K562 (cell line): ENCODE results near the gene PDIA2. TPM values are rescaled to one million over a fixed set of nuclear protein-coding genes. Genes with fewer than 3 reads are reported as not detected.

Source experiments
- CEBPG ChIP-seq, 3 experiments: fragments of 200-800 bp in 1 of 3; sonication (Bioruptor generic) in 1 of 3; sonication (generic) in 1 of 3; formaldehyde crosslinking in 1 of 3; IDR thresholded peaks in 2 of 3; conservative IDR thresholded peaks in 1 of 3; 2 replicates each; pipeline versions ENCODE4 v1.6.1 to v1.8.0; 2016 to 2022; ENCODE audit warnings: missing compliant biosample characterization in 2 of 3, missing genetic modification characterization in 2 of 3, mild to moderate bottlenecking in 1 of 3, missing genetic modification reagents in 1 of 3
- CHD2 ChIP-seq: IDR thresholded peaks from 2 replicates; pipeline ENCODE4 v1.6.1; 2011; ENCODE audit warnings: low read depth, low read length
- CLOCK ChIP-seq: fragments of 250-450 bp; sonication (Bioruptor Pico); IDR thresholded peaks from 2 replicates; pipeline ENCODE4 v1.4.0; 2020; ENCODE audit warnings: mild to moderate bottlenecking, moderate library complexity, borderline replicate concordance
- DACH1 ChIP-seq: fragments of 450-650 bp; IDR thresholded peaks from 2 replicates; pipeline ENCODE4 v1.6.1; 2018; ENCODE audit not compliant: partially characterized antibody
- DPF2 ChIP-seq: fragments of 450-650 bp; IDR thresholded peaks from 2 replicates; pipeline ENCODE4 v1.6.1; 2016
- ETV5 ChIP-seq: sonication (generic); formaldehyde crosslinking; IDR thresholded peaks from 2 replicates; pipeline ENCODE4 v1.4.0; 2020; ENCODE audit warnings: low read depth, mild to moderate bottlenecking, missing genetic modification reagents
- GTF2E2 ChIP-seq: fragments of 200-800 bp; sonication (Bioruptor generic); IDR thresholded peaks from 2 replicates; pipeline ENCODE4 v1.6.1; 2016; ENCODE audit warnings: missing genetic modification characterization, missing compliant biosample characterization
- KDM2B ChIP-seq: fragments of 250-450 bp; sonication (Bioruptor Pico); IDR thresholded peaks from 2 replicates; pipeline ENCODE4 v1.8.0; 2021; ENCODE audit warnings: mild to moderate bottlenecking, moderate library complexity
- MECOM ChIP-seq: fragments of 250-450 bp; sonication (Bioruptor Pico); IDR thresholded peaks from 2 replicates; pipeline ENCODE4 v1.8.0; 2022; ENCODE audit warnings: inconsistent platforms
- PPARD ChIP-seq: fragments of 250-450 bp; sonication (Bioruptor Pico); IDR thresholded peaks from 2 replicates; pipeline ENCODE4 v1.8.0; 2022; ENCODE audit warnings: inconsistent platforms, mild to moderate bottlenecking, moderate library complexity
- PURB ChIP-seq: sonication (generic); formaldehyde crosslinking; IDR thresholded peaks from 2 replicates; pipeline ENCODE4 v1.9.0; 2021; ENCODE audit warnings: low read depth, mild to moderate bottlenecking, missing genetic modification reagents
- RUNX1 ChIP-seq: sonication (generic); IDR thresholded peaks from 2 replicates; pipeline ENCODE4 v1.6.1; 2016; ENCODE audit warnings: antibody characterized with exemption, low read depth
- TAL1 ChIP-seq: fragments of 450-650 bp; IDR thresholded peaks from 2 replicates; pipeline ENCODE4 v1.6.1; 2016; ENCODE audit warnings: mild to moderate bottlenecking
- TCF7 ChIP-seq: sonication (generic); IDR thresholded peaks from 2 replicates; pipeline ENCODE4 v1.6.1; 2016; ENCODE audit warnings: antibody characterized with exemption, borderline replicate concordance
- ZBTB40 ChIP-seq, 2 experiments: fragments of 450-650 bp in 1 of 2; sonication (generic) in 1 of 2; formaldehyde crosslinking in 1 of 2; IDR thresholded peaks; 2 replicates each; pipeline versions ENCODE4 v1.7.1 to v1.9.0; 2016 to 2022; ENCODE audit warnings: inconsistent platforms in 1 of 2, mild to moderate bottlenecking in 1 of 2, missing genetic modification reagents in 1 of 2
- polyA plus RNA-seq, 8 experiments: library from polyadenylated mRNA; depleted of rRNA in 4 of 8; stranded (reverse) in 5 of 8; unstranded in 3 of 8; fragments of >200 nt; fragmentation: Nextera tagmentation in 2 of 8; fragmentation: Illumina TruSeq in 1 of 8; extraction: Ambion mirVana in 2 of 8; extraction: Trizol in 1 of 8; gene quantifications; 2 replicates each; pipeline versions ENCODE4 v1.2.1 to v1.2.3, GENCODE V29; 2011 to 2014; ENCODE audit warnings: inconsistent platforms in 1 of 8, missing spikeins in 1 of 8
- total RNA-seq, 7 experiments: library from RNA; depleted of rRNA in 6 of 7; stranded (reverse); fragments of >200 nt in 6 of 7; fragmentation: Illumina TruSeq in 2 of 7; extraction: Trizol in 2 of 7; gene quantifications; 2 replicates each; pipeline versions ENCODE4 v1.2.1 to v1.2.3, GENCODE V29; 2011 to 2021; ENCODE audit warnings: low replicate concordance in 1 of 7

Gene PDIA2
- total and polyA plus RNA-seq, 9 of the 15 experiments (the other 6 are each of a cell fraction or from before 2014, with no cell fraction given): 0.13 to 0.92 (median 0.23) TPM; not detected in 4

GRCh38 chr16:234468-235305 is 48.3 kb upstream of the PDIA2 start, which contains the start of gene FAM234A (continued):
- TF ChIP-seq ZBTB40 (IDR thresholded peaks at IDR 0.05): peak; percentile 92
- no peak for TF ChIP-seq ZBTB40 (CRISPR knock-in tag; IDR thresholded peaks at IDR 0.05)
- 0 out of 2 replicates have a peak, but pooled peaks have one; percentile 14 for TF ChIP-seq ETV5 (CRISPR knock-in tag)
- 0 out of 2 replicates have a peak, but pooled peaks have one; percentile 9 for TF ChIP-seq TAL1
- TF ChIP-seq TCF7: no peak
- TF ChIP-seq DPF2: peak; percentile 72; the same call in 1 of the 2 replicates
- TF ChIP-seq PPARD (CRISPR knock-in tag): no peak
- no peak for TF ChIP-seq PURB (CRISPR knock-in tag)
- TF ChIP-seq CLOCK (CRISPR knock-in tag): no peak
- no peak for TF ChIP-seq KDM2B (CRISPR knock-in tag)
- TF ChIP-seq RUNX1: no peak
- TF ChIP-seq DACH1: no peak
- TF ChIP-seq GTF2E2 (tag): peak; percentile 38; the same call in 1 of the 2 replicates
- TF ChIP-seq CHD2: no peak
- no peak for TF ChIP-seq MECOM
- TF ChIP-seq CEBPG (CRISPR knock-in tag; IDR thresholded peaks at IDR 0.05): peak; percentile 76
- TF ChIP-seq CEBPG (tag; conservative IDR thresholded peaks at IDR 0.05 in 1 of 2, IDR thresholded peaks at IDR 0.05 in 1 of 2): peak; percentile 47 to 66
